SU-DHL-6 (cell line): ENCODE results near the gene ESYT1.

Experiments
- EZH2phosphoT487 ChIP-seq: fragments of 200-600 bp; sonication (generic), shearing (Covaris generic); conservative IDR thresholded peaks from 2 replicates; pipeline ENCODE4 v1.6.1; 2018; ENCODE audit warnings: mild to moderate bottlenecking, antibody characterized with exemption, low read length, moderate library complexity, mixed read lengths
- TF ChIP-seq, protein P1 (sequence below): fragments of 200-600 bp; sonication (generic); IDR thresholded peaks from one replicate; pipeline ENCODE4 v1.5.1; 2017; ENCODE audit warnings: antibody characterized with exemption, mild to moderate bottlenecking, low read length, moderate library complexity; ENCODE audit not compliant: insufficient read depth, poor library complexity, severe bottlenecking

GRCh38 chr12:56128670-56129205, 671 bp downstream of the ESYT1 start:
- TF ChIP-seq, protein P1, sequence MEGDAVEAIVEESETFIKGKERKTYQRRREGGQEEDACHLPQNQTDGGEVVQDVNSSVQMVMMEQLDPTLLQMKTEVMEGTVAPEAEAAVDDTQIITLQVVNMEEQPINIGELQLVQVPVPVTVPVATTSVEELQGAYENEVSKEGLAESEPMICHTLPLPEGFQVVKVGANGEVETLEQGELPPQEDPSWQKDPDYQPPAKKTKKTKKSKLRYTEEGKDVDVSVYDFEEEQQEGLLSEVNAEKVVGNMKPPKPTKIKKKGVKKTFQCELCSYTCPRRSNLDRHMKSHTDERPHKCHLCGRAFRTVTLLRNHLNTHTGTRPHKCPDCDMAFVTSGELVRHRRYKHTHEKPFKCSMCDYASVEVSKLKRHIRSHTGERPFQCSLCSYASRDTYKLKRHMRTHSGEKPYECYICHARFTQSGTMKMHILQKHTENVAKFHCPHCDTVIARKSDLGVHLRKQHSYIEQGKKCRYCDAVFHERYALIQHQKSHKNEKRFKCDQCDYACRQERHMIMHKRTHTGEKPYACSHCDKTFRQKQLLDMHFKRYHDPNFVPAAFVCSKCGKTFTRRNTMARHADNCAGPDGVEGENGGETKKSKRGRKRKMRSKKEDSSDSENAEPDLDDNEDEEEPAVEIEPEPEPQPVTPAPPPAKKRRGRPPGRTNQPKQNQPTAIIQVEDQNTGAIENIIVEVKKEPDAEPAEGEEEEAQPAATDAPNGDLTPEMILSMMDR, result no peak
- no peak for TF ChIP-seq EZH2phosphoT487
